Peyer's patch (tissue), 4 donors: ENCODE results near the gene CELF1. TPM values are rescaled to one million over a fixed set of nuclear protein-coding genes. Genes with fewer than 3 reads are reported as not detected.

Experiments used
- DNase-seq, 3 donors: peaks; one replicate each; pipeline ENCODE4 v3.0.0-alpha.2; 2017 to 2019
- H3K27ac ChIP-seq, 4 donors: fragments of 200-600 bp; sonication (generic); one replicate each; pipeline ENCODE4 v1.5.1; 2016 to 2019
- H3K27me3 ChIP-seq, 2 donors: fragments of 200-600 bp; sonication (generic); one replicate each; pipeline ENCODE4 v1.5.1; 2019
- H3K36me3 ChIP-seq, 3 donors: fragments of 200-600 bp; sonication (generic); one replicate each; pipeline ENCODE4 v1.5.1; 2016 to 2019
- H3K4me1 ChIP-seq, 4 donors: fragments of 200-600 bp; sonication (generic); one replicate each; pipeline ENCODE4 v1.5.1; 2016 to 2019
- H3K4me3 ChIP-seq, 4 donors: fragments of 200-600 bp; sonication (generic); 1 replicate in 3 of 4; 2 replicates in 1 of 4; pipeline ENCODE4 v1.5.1; 2016 to 2019; ENCODE audit warnings: mild to moderate bottlenecking in 1 of 4
- H3K9me3 ChIP-seq, 4 donors: fragments of 200-600 bp; sonication (generic); one replicate each; pipeline ENCODE4 v1.5.1; 2016 to 2019; ENCODE audit warnings: mild to moderate bottlenecking in 1 of 4
- POLR2A ChIP-seq, 2 donors: fragments of 450-650 bp; IDR thresholded peaks; one replicate each; pipeline ENCODE4 v1.5.1; 2017; ENCODE audit warnings: antibody characterized with exemption in 2 of 2, mild to moderate bottlenecking in 2 of 2, moderate library complexity in 2 of 2
- total RNA-seq, 4 donors: library from RNA; depleted of rRNA; stranded (reverse); fragments of >200 nt; gene quantifications; one replicate each; pipeline ENCODE4 v1.1.0, GENCODE V29; 2016
- TF ChIP-seq, protein P1 (sequence below), 6 experiments: fragments of 450-650 bp in 4 of 6; fragments of 200-600 bp in 2 of 6; sonication (generic) in 1 of 6; IDR thresholded peaks; one replicate each; pipeline ENCODE4 v1.5.1; 2017 to 2019; ENCODE audit warnings: antibody characterized with exemption in 6 of 6, mild to moderate bottlenecking in 3 of 6, moderate library complexity in 1 of 6

The CELF1 gene
- total RNA-seq, 4 donors from 2014 or later, result 90.7 to 134 (median 121) TPM

DNA sequence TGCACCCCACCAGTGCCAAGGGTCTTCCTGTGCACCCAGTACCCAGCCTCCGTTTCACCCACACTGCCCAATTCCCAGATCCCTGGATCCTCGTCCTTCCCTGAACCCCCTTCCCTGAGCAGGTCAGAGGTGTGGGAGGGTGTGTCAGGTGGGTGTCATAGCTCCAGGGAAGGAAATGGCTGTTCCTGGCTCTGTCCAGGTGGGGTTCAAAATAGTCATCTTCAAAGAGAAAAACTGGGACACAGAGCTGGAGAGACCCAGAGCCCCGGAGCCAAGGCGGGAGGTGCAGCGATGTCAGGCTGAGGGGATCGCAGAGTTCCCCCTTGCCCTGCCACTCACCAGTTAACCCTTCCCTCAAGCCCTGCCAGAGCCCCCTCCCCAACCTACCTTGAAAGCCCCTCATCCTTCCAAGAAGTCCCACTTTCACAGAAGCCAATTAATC is 40.6 kb upstream of the CELF1 start:
- Histone ChIP-seq H3K4me1 (peaks cover 0 to 13% (median 7%) of the 10 kb centered on the region in 4 donors), H3K27ac (no peak overlapping the region), H3K9me3 (no peaks in the 10 kb centered on the region), H3K36me3 (no peaks in the 10 kb centered on the region), H3K4me3 (no peak overlapping the region), H3K27me3 (peaks cover 0 to 17% of the 10 kb centered on the region in 2 donors)
- TF ChIP-seq POLR2A (IDR thresholded peaks at IDR 0.05), result no peak
- TF ChIP-seq, protein P1, sequence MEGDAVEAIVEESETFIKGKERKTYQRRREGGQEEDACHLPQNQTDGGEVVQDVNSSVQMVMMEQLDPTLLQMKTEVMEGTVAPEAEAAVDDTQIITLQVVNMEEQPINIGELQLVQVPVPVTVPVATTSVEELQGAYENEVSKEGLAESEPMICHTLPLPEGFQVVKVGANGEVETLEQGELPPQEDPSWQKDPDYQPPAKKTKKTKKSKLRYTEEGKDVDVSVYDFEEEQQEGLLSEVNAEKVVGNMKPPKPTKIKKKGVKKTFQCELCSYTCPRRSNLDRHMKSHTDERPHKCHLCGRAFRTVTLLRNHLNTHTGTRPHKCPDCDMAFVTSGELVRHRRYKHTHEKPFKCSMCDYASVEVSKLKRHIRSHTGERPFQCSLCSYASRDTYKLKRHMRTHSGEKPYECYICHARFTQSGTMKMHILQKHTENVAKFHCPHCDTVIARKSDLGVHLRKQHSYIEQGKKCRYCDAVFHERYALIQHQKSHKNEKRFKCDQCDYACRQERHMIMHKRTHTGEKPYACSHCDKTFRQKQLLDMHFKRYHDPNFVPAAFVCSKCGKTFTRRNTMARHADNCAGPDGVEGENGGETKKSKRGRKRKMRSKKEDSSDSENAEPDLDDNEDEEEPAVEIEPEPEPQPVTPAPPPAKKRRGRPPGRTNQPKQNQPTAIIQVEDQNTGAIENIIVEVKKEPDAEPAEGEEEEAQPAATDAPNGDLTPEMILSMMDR (IDR thresholded peaks at IDR 0.05), result no peak
- no peak for DNase-seq

DNA sequence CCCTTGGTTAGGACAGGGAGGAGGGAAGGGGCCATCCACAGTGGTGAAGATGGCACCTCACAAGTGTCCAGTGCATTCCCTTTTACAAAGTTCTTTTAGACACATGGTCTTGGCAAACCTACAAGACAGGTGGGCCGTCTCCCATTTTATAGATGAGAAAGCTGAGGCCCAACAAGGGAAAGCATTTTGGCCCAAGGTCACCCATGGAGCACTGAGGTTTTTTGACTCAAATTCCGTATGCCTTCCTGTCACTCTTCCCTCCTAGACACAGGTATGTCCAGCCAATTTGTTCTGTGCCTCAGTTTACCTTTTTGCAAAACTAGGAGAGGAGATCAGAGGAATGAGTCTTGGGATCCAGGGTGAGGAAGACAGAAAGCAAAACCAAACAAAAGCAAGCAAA is 40.0 kb upstream of the CELF1 start:
- peaks cover 0 to 17% of the 10 kb centered on the region in 2 donors for H3K27me3 ChIP-seq
- no peak for DNase-seq

DNA sequence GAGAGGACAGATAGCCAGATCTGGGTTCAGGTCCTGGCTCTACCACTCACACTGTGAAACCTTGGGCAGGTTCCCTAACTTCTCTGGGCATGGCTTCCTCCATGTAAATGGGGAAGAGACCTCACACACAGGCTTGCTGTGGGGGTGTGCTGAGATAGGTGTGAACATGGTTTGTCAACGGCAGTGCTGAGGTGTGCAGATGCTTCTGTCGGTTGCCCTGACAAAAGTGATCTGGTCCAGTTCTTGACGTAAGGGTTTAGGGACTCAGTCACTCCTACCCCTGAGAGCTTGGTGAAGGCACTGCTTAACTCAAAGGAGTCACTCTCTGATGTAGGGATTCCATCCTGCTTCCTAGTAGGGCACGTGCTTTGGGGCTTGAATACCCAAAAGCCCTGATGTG is 39.3 kb upstream of the CELF1 start:
- Histone ChIP-seq H3K36me3 (no peaks in the 10 kb centered on the region), H3K27ac (no peak overlapping the region), H3K4me3 (no peak overlapping the region), H3K27me3 (peaks cover 0 to 17% of the 10 kb centered on the region in 2 donors), H3K4me1 (peaks cover 0 to 13% (median 7%) of the 10 kb centered on the region in 4 donors), H3K9me3 (no peaks in the 10 kb centered on the region)
- no peak for DNase-seq
- no peak for TF ChIP-seq POLR2A (IDR thresholded peaks at IDR 0.05)
- TF ChIP-seq, protein P1 (IDR thresholded peaks at IDR 0.05), result no peak

More for the DNA sequence above, 40.0 kb upstream of the CELF1 start:
- H3K36me3 ChIP-seq, result no peaks in the 10 kb centered on the region
- H3K4me1 ChIP-seq, result peaks cover 0 to 13% (median 7%) of the 10 kb centered on the region in 4 donors
- no peaks in the 10 kb centered on the region for H3K9me3 ChIP-seq
- H3K27ac ChIP-seq, result no peak overlapping the region
- no peak overlapping the region for H3K4me3 ChIP-seq
- TF ChIP-seq, protein P1 (IDR thresholded peaks at IDR 0.05), result no peak
- TF ChIP-seq POLR2A (IDR thresholded peaks at IDR 0.05), result no peak

DNA sequence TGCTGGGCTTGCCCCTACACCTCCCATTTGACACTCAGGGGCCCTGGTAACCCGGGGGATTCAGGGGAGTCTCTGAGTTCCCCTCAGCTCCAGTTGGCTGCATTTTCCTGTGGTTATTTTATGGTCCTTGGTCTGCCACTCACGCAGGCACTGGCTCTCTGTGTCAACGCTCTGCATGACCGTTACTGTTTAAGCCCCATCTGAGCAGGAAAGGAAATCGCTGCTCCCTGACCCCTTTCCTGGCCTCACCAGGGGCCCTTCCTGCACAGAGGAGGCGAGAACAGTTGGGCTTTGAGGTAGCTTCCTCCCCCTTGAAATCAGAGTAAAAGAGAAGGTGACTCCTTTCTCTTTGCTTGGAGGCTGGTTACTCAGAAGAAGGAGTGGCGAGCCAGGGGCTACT is 38.8 kb upstream of the CELF1 start:
- no peak overlapping the region for H3K27ac ChIP-seq
- H3K9me3 ChIP-seq, result no peaks in the 10 kb centered on the region
- no peak overlapping the region for H3K4me3 ChIP-seq
- no peak for TF ChIP-seq POLR2A (IDR thresholded peaks at IDR 0.05)
- no peak for DNase-seq
- no peaks in the 10 kb centered on the region for H3K36me3 ChIP-seq
- peaks cover 0 to 13% (median 7%) of the 10 kb centered on the region in 4 donors for H3K4me1 ChIP-seq
- peaks cover 0 to 17% of the 10 kb centered on the region in 2 donors for H3K27me3 ChIP-seq

DNA sequence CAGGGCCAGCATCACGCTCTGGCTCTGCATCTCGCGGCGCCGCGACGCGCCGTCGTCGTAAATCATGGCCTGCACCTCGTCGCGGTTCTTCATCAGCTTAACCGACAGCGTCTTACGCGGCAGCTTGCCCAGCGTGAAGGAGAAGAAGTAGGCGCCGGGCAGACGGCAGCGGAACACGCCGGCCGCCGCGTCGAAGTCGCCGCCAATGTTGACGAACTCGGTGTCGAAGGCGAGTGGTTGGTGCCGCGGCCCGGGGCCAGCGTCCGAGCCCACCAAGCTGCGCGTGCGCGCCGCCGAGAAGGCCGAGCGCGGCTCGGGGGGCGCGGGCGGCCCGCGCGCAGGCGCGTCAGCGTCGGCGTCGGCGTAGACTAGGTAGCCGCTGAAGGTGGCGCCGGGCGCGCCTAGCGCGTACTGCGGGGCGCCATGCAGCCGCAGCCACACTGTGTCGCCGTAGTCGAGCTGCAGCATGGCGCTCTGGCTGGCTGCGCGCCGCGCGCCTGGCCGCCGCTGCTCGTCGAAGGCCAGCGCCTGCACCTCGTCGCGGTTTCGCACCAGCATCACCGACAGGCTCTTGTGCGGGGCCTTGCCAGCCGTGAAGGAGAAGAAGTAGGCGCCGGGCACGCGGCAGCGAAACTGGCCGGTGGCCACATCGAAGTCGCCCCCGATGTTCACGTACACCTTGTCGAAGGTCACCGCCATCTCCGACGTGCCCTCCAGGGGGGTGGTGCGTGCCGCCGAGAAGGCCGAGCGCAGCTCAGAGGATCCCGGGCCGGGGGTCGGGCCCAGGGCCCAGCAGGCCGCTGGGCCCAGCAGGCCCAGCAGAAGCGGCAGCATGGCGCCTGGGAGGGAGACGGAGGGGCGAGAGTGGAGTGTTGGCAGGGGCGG is 37.3 kb upstream of the CELF1 start:
- Histone ChIP-seq H3K4me1 (peaks cover 0 to 13% (median 7%) of the 10 kb centered on the region in 4 donors), H3K27ac (no peak overlapping the region), H3K36me3 (no peaks in the 10 kb centered on the region), H3K27me3 (peaks cover 0 to 17% of the 10 kb centered on the region in 2 donors), H3K4me3 (peak overlapping the region in 2 of 4 donors; percentile 37 to 46), H3K9me3 (no peaks in the 10 kb centered on the region)
- TF ChIP-seq, protein P1 (IDR thresholded peaks at IDR 0.05), result no peak
- no peak for TF ChIP-seq POLR2A (IDR thresholded peaks at IDR 0.05)
- DNase-seq, result no peak

DNA sequence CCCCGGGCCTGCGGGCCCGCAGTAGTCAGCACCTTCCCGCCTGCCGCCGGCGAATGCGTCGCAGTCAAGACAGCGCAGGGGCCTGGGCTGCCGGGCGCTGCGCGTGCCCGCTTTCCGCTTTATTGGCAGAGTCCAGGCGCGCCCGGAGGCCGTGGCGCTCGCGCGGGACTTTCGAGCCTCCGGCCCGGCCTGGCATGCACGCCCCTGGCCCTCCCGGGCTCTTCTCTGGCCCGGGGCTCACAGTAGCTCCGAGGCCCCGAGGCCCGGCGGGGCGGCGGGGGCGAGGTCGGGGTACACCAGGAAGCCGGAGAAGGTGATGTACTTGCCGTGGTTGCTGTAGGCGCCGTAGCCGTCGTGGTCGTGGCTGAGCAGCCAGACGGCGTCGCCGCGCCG is 36.6 kb upstream of the CELF1 start:
- no peaks in the 10 kb centered on the region for H3K9me3 ChIP-seq
- H3K27me3 ChIP-seq, result peaks cover 0 to 16% of the 10 kb centered on the region in 2 donors
- H3K4me3 ChIP-seq, result peak overlapping the region in 2 of 4 donors; percentile 37 to 46
- H3K36me3 ChIP-seq, result peaks cover 0 to 6% (median 0%) of the 10 kb centered on the region in 3 donors
- no peak for DNase-seq
- H3K27ac ChIP-seq, result no peak overlapping the region
- TF ChIP-seq, protein P1 (IDR thresholded peaks at IDR 0.05), result no peak
- no peak for TF ChIP-seq POLR2A (IDR thresholded peaks at IDR 0.05)
- H3K4me1 ChIP-seq, result peaks cover 0 to 13% (median 7%) of the 10 kb centered on the region in 4 donors
